Measurements from ENCODE around the gene SVIL.
"Not testable (repeated sequence)": the region's sequence is repeated elsewhere in the genome, so short reads cannot be mapped to it uniquely, and the experiment has no call there.

Gene SVIL

DNA sequence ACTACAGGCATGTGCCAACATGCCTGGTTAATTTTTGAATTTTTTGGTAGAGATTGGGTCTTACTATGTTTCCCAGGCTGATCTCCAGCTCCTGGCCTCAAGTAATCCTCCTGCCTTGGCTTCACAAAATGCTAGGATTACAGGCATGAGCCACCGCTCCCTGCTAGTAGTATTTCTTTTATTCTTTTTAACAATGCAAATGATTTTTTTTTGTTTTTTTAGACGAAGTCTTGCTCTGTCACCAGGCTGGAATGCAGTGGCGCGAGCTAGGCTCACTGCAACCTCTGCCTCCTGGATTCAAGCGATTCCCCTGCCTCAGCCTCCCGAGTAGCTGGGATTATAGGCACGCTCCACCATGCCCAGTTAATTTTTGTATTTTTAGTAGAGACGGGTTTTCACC is 58.1 kb downstream of the SVIL start:
- Histone ChIP-seq H3K4me2 (ENCODE audit: low read length) (no peak overlapping the region), H3K27ac (ENCODE audit: low read depth, low read length, poor library complexity, severe bottlenecking) (no peak overlapping the region), H3K4me3 (ENCODE audit: low read depth, low read length, poor library complexity, severe bottlenecking) (no peak overlapping the region), H3K9ac (ENCODE audit: low read length) (no peak overlapping the region), H3K4me1 (ENCODE audit: insufficient read depth, low read length, severe bottlenecking) (no peaks in the 10 kb centered on the region), H3K79me2 (ENCODE audit: insufficient read depth, low read length) (no peaks in the 10 kb centered on the region), H3K36me3 (ENCODE audit: insufficient read depth, low read length) (no peaks in the 10 kb centered on the region), H3K9me2 (ENCODE audit: low read depth, low read length) (no peaks in the 10 kb centered on the region), H3K27me3 (ENCODE audit: insufficient read depth, low read length) (no peaks in the 10 kb centered on the region), H3F3A (ENCODE audit: insufficient read depth, low read length) (no peaks in the 10 kb centered on the region), H2AFZ (ENCODE audit: low read length) (no peak overlapping the region), H4K20me1 (ENCODE audit: insufficient read depth, low read length) (no peaks in the 10 kb centered on the region), H3K9me3 (ENCODE audit: low read length) (no peaks in the 10 kb centered on the region)
- TF ChIP-seq EZH2 (IDR thresholded peaks at IDR 0.05; ENCODE audit: borderline replicate concordance, low read length) (no peak), CTCF (IDR thresholded peaks at IDR 0.05; ENCODE audit: low read length) (no peak)

DNA sequence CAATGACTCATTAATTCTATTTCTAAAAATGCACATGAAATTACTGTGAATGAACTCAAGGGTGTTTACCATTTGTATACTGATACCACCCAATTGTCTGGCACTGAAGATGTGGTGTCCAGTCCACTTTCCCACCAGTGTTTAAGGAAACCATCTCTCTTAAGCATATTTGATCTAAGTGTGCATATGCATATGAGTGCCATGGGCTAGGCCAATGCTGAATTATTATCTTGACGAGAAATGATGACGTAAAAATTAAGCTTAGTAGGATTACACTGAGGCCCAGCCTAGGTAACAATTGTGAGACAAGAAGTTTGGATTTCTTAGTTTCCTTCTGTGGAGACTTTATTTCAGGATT is 59.7 kb downstream of the SVIL start:
- no peaks in the 10 kb centered on the region for H3K4me1 ChIP-seq (ENCODE audit: insufficient read depth, low read length, severe bottlenecking)
- no peaks in the 10 kb centered on the region for H3K9me3 ChIP-seq (ENCODE audit: low read length)
- no peak overlapping the region for H3K4me2 ChIP-seq (ENCODE audit: low read length)
- no peaks in the 10 kb centered on the region for H4K20me1 ChIP-seq (ENCODE audit: insufficient read depth, low read length)
- H3K9ac ChIP-seq (ENCODE audit: low read length), result no peak overlapping the region
- TF ChIP-seq EZH2 (IDR thresholded peaks at IDR 0.05; ENCODE audit: borderline replicate concordance, low read length), result no peak
- no peak for TF ChIP-seq CTCF (IDR thresholded peaks at IDR 0.05; ENCODE audit: low read length)
- no peaks in the 10 kb centered on the region for H3K36me3 ChIP-seq (ENCODE audit: insufficient read depth, low read length)
- no peaks in the 10 kb centered on the region for H3K27me3 ChIP-seq (ENCODE audit: insufficient read depth, low read length)
- H3K79me2 ChIP-seq (ENCODE audit: insufficient read depth, low read length), result no peaks in the 10 kb centered on the region
- H2AFZ ChIP-seq (ENCODE audit: low read length), result no peak overlapping the region
- H3K4me3 ChIP-seq (ENCODE audit: low read depth, low read length, poor library complexity, severe bottlenecking), result no peak overlapping the region
- H3K27ac ChIP-seq (ENCODE audit: low read depth, low read length, poor library complexity, severe bottlenecking), result no peak overlapping the region
- H3F3A ChIP-seq (ENCODE audit: insufficient read depth, low read length), result no peaks in the 10 kb centered on the region
- H3K9me2 ChIP-seq (ENCODE audit: low read depth, low read length), result no peaks in the 10 kb centered on the region

- H3K4me1 ChIP-seq (ENCODE audit: insufficient read depth, low read length, severe bottlenecking); H3K36me3 ChIP-seq (ENCODE audit: insufficient read depth, low read length); H3K4me3 ChIP-seq (ENCODE audit: low read depth, low read length, poor library complexity, severe bottlenecking); H3K9me3 ChIP-seq (ENCODE audit: low read length); H2AFZ ChIP-seq (ENCODE audit: low read length); H3K9me2 ChIP-seq (ENCODE audit: low read depth, low read length); H3K27me3 ChIP-seq (ENCODE audit: insufficient read depth, low read length); H3K79me2 ChIP-seq (ENCODE audit: insufficient read depth, low read length); H3K27ac ChIP-seq (ENCODE audit: low read depth, low read length, poor library complexity, severe bottlenecking); H3F3A ChIP-seq (ENCODE audit: insufficient read depth, low read length); H3K9ac ChIP-seq (ENCODE audit: low read length); H4K20me1 ChIP-seq (ENCODE audit: insufficient read depth, low read length); H3K4me2 ChIP-seq (ENCODE audit: low read length): not testable (repeated sequence)
These were observed 60.3 kb downstream of the SVIL start for GRCh38 chr10:29574212-29575097.

DNA sequence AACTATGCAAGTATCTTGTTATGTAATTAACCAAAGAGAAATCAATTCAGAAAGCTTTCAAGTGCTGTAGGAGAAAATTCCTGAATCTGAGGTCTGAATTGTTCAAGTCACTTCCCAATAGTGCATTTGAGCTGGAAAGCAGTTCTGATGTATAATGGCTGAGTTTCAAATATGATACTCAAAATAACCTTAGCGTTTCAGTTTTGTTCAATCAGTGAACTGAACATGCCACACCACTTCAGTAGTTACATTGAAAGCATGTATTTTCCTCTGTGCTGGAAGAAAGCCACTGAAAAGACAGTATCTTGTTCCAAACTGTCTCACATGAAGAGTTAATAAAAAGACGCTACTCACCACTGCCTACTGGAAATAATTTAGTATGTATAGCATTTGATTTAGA is 64.5 kb downstream of the SVIL start:
- not testable (repeated sequence) for H3K4me3 ChIP-seq (ENCODE audit: low read depth, low read length, poor library complexity, severe bottlenecking); H3F3A ChIP-seq (ENCODE audit: insufficient read depth, low read length); H3K9me3 ChIP-seq (ENCODE audit: low read length); H3K79me2 ChIP-seq (ENCODE audit: insufficient read depth, low read length); H4K20me1 ChIP-seq (ENCODE audit: insufficient read depth, low read length); H3K36me3 ChIP-seq (ENCODE audit: insufficient read depth, low read length); H3K27me3 ChIP-seq (ENCODE audit: insufficient read depth, low read length); H3K9ac ChIP-seq (ENCODE audit: low read length); H3K4me1 ChIP-seq (ENCODE audit: insufficient read depth, low read length, severe bottlenecking); H3K27ac ChIP-seq (ENCODE audit: low read depth, low read length, poor library complexity, severe bottlenecking); H3K4me2 ChIP-seq (ENCODE audit: low read length); H3K9me2 ChIP-seq (ENCODE audit: low read depth, low read length); H2AFZ ChIP-seq (ENCODE audit: low read length)

All from OCI-LY1 (cell line).